HG03064 (cell line): ENCODE results near the gene RAB31.
"Not testable (repeated sequence)": the region's sequence is repeated elsewhere in the genome, so short reads cannot be mapped to it uniquely, and the experiment has no call there.

Experiments
- ATAC-seq: cut with Tn5 transposase; IDR thresholded peaks from one replicate; pipeline ENCODE4 v1.9.1; 2021; ENCODE audit warnings: low read depth; ENCODE audit not compliant: unreplicated experiment

The RAB31 gene

GRCh38 chr18:9874728-9875127 is 166.6 kb downstream of the RAB31 start:
- ATAC-seq, result no peak

GRCh38 chr18:9876212-9876866 is 168.2 kb downstream of the RAB31 start:
- ATAC-seq, result no peak

- no peak for ATAC-seq
Observed at GRCh38 chr18:9876867-9877654, 169.0 kb downstream of the RAB31 start.

- no peak for ATAC-seq
Observed at GRCh38 chr18:9877655-9878014, 169.5 kb downstream of the RAB31 start.

GRCh38 chr18:9878095-9878494 is 170.0 kb downstream of the RAB31 start:
- ATAC-seq, result no peak

- no peak for ATAC-seq
Observed at GRCh38 chr18:9878783-9879242, 170.7 kb downstream of the RAB31 start.

- ATAC-seq, result no peak
Observed at GRCh38 chr18:9884090-9884489, 176.0 kb downstream of the RAB31 start.

GRCh38 chr18:9884532-9885140 is 176.5 kb downstream of the RAB31 start:
- ATAC-seq, result no peak

GRCh38 chr18:9885170-9886004 is 177.3 kb downstream of the RAB31 start, which contains the start of gene TXNDC2:
TSS of gene TXNDC2 (plus strand) at chr18:9885973. CDS start at chr18:9886681, 708 bp downstream.
- ATAC-seq, result no peak

GRCh38 chr18:9886005-9886348 is 177.9 kb downstream of the RAB31 start:
- ATAC-seq, result no peak

GRCh38 chr18:9887992-9888391 is 179.9 kb downstream of the RAB31 start:
- ATAC-seq, result no peak

GRCh38 chr18:9890196-9890595 is 182.1 kb downstream of the RAB31 start:
- no peak for ATAC-seq

- no peak for ATAC-seq
Observed at GRCh38 chr18:9890957-9891356, 182.9 kb downstream of the RAB31 start.

- ATAC-seq, result not testable (repeated sequence)
Observed at GRCh38 chr18:9891515-9891914, 183.4 kb downstream of the RAB31 start.

GRCh38 chr18:9894454-9895068 is 186.5 kb downstream of the RAB31 start:
- ATAC-seq, result no peak

- ATAC-seq, result no peak
Observed at GRCh38 chr18:9897129-9897528, 189.0 kb downstream of the RAB31 start.

GRCh38 chr18:9897787-9898291 is 189.7 kb downstream of the RAB31 start:
- not testable (repeated sequence) for ATAC-seq

- ATAC-seq, result no peak
Observed at GRCh38 chr18:9898792-9899549, 190.9 kb downstream of the RAB31 start.

- ATAC-seq, result not testable (repeated sequence)
Observed at GRCh38 chr18:9899550-9899930, 191.4 kb downstream of the RAB31 start.
